ENCODE data around the gene LMX1B. TPM values are rescaled to one million over a fixed set of nuclear protein-coding genes. Genes with fewer than 3 reads are reported as not detected.

LMX1B gene
- polyA plus RNA-seq, 1 of the 3 experiments (the other 2 are of a cell fraction), result not detected

GRCh38 chr9:126665644-126666035 is 51.9 kb downstream of the LMX1B start:
- H3K9me2 ChIP-seq, result no peaks in the 10 kb centered on the region
- no peak overlapping the region for H3K4me3 ChIP-seq (ENCODE audit: low read depth in 2 of 2, low read length in 1 of 2)
- DNase-seq, result no peak
- H3K36me3 ChIP-seq (replicated peaks in 1 of 2; ENCODE audit: control insufficient read depth in 1 of 2, insufficient read depth in 2 of 2, low read length in 1 of 2), result no peaks in the 10 kb centered on the region
- H3K79me2 ChIP-seq (ENCODE audit: insufficient read depth), result no peaks in the 10 kb centered on the region
- no peaks in the 10 kb centered on the region for H4K20me1 ChIP-seq (ENCODE audit: insufficient read depth)
- POLR2A ChIA-PET, result no interaction called here
- TF ChIP-seq POLR2AphosphoS5 (IDR thresholded peaks at IDR 0.05; ENCODE audit: low read depth, low read length) (no peak), EP300 (IDR thresholded peaks at IDR 0.05; ENCODE audit: borderline replicate concordance in 1 of 2, low read depth in 1 of 2, low read length in 1 of 2) (no peak), RXRA (IDR thresholded peaks at IDR 0.05; ENCODE audit: borderline replicate concordance, low read depth) (no peak), SMC3 (IDR thresholded peaks at IDR 0.05; ENCODE audit: low read depth, low read length) (no peak), RFX5 (IDR thresholded peaks at IDR 0.05; ENCODE audit: low read length) (no peak), JUND (IDR thresholded peaks at IDR 0.05) (no peak), SIN3A (IDR thresholded peaks at IDR 0.05; ENCODE audit: borderline replicate concordance, low read depth, low read length) (no peak), RCOR1 (IDR thresholded peaks at IDR 0.05; ENCODE audit: low read length) (no peak), USF2 (IDR thresholded peaks at IDR 0.05; ENCODE audit: borderline replicate concordance, low read depth, low read length) (no peak), FOXM1 (IDR thresholded peaks at IDR 0.05; ENCODE audit: low read depth) (no peak), MEF2A (IDR thresholded peaks at IDR 0.05; ENCODE audit: borderline replicate concordance, low read depth) (no peak), TEAD4 (IDR thresholded peaks at IDR 0.05; ENCODE audit: borderline replicate concordance, insufficient read depth) (no peak)
- TF ChIP-seq, protein P1, sequence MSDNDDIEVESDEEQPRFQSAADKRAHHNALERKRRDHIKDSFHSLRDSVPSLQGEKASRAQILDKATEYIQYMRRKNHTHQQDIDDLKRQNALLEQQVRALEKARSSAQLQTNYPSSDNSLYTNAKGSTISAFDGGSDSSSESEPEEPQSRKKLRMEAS (IDR thresholded peaks at IDR 0.05; ENCODE audit: low read depth), result no peak
- H3K27ac ChIP-seq (ENCODE audit: low read depth in 2 of 2, low read length in 1 of 2), result no peak overlapping the region
- peaks cover 0 to 8% of the 10 kb centered on the region in 2 experiments; a peak in 1 of 4 replicates for H3K4me1 ChIP-seq (ENCODE audit: control insufficient read depth in 1 of 2, insufficient read depth in 2 of 2, low read depth in 1 of 2, low read length in 1 of 2)
- H3F3A ChIP-seq (replicated peaks; ENCODE audit: insufficient read depth), result no peaks in the 10 kb centered on the region
- CTCF ChIA-PET, result interaction anchor here (0.6 to 2.9 kb wide), 6 partner anchors 12 to 167 kb away, joined by 3 to 10 read pairs (median 4); no protein-coding TSS in a partner anchor
- 87% methylated on average over 7 of the region's 15 CpGs for WGBS (ENCODE audit: low lambda C conversion rate)
- H3K9ac ChIP-seq, result no peak overlapping the region
- no peak overlapping the region for H3K4me2 ChIP-seq
- no peak overlapping the region for H2AFZ ChIP-seq (ENCODE audit: low read depth)
- peaks cover 4% of the 10 kb centered on the region; the same call in 1 of the 2 replicates for H3K27me3 ChIP-seq (ENCODE audit: insufficient read depth)
- H3K9me3 ChIP-seq, result no peaks in the 10 kb centered on the region

DNA sequence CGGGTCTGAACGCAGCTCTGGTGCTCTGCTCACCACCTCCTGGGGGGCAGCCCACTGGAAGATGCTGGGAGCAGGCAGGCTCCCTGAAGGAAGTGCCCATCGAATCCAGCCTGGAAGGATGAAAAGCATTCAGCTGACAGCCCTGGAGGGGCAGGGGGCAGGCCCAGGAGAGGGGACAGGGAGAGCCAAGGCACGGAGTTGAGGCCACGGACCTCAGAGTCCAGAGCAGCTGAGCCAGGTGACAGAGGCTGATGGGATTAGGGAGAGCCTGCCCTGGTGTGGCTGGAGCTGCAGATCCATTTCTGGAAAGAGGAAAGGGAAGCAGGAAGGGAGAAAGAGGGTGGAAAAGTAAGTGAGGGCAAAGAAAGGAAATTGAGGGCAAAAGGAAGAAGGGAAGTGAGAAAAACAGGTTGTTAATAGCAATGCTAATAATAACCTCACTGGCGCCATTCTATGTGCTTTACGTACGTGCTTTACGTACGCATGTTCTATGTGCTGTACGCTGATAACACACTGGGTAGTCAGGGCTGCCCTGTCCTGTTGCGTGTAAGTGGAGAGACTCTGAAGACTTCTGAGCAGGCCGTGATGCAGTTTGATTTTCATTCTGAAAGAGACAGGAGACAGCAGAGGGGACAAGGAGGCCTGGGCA is 52.6 kb downstream of the LMX1B start:
- Histone ChIP-seq H2AFZ (ENCODE audit: low read depth) (no peak overlapping the region), H3K27me3 (ENCODE audit: insufficient read depth) (peaks cover 4% of the 10 kb centered on the region; the same call in 1 of the 2 replicates), H4K20me1 (ENCODE audit: insufficient read depth) (no peaks in the 10 kb centered on the region), H3K79me2 (ENCODE audit: insufficient read depth) (no peaks in the 10 kb centered on the region), H3K9me3 (no peaks in the 10 kb centered on the region), H3K27ac (ENCODE audit: low read depth in 2 of 2, low read length in 1 of 2) (no peak overlapping the region), H3F3A (replicated peaks; ENCODE audit: insufficient read depth) (no peaks in the 10 kb centered on the region), H3K36me3 (replicated peaks in 1 of 2; ENCODE audit: control insufficient read depth in 1 of 2, insufficient read depth in 2 of 2, low read length in 1 of 2) (no peaks in the 10 kb centered on the region), H3K9me2 (no peaks in the 10 kb centered on the region), H3K4me1 (ENCODE audit: control insufficient read depth in 1 of 2, insufficient read depth in 2 of 2, low read depth in 1 of 2, low read length in 1 of 2) (peaks cover 0 to 13% of the 10 kb centered on the region in 2 experiments; a peak in 1 of 4 replicates), H3K9ac (no peak overlapping the region), H3K4me3 (ENCODE audit: low read depth in 2 of 2, low read length in 1 of 2) (no peak overlapping the region), H3K4me2 (no peak overlapping the region)
- POLR2A ChIA-PET, result no interaction called here
- WGBS (ENCODE audit: low lambda C conversion rate), result 78% methylated on average over 12 of the region's 13 CpGs
- DNase-seq, result no peak
- CTCF ChIA-PET, result interaction anchor here (0.6 to 2.9 kb wide), 3 partner anchors 13 to 167 kb away, joined by 3 to 10 read pairs (median 4); no protein-coding TSS in a partner anchor
- TF ChIP-seq FOSL2 (IDR thresholded peaks at IDR 0.05; ENCODE audit: borderline replicate concordance, low read depth), result no peak
- TF ChIP-seq JUND (IDR thresholded peaks at IDR 0.05), result no peak
- TF ChIP-seq USF2 (IDR thresholded peaks at IDR 0.05; ENCODE audit: borderline replicate concordance, low read depth, low read length), result no peak
- no peak for TF ChIP-seq IRF3 (IDR thresholded peaks at IDR 0.05; ENCODE audit: low read depth, low read length)
- no peak for TF ChIP-seq NRF1 (IDR thresholded peaks at IDR 0.05; ENCODE audit: low read depth, low read length)
- TF ChIP-seq, protein P2, sequence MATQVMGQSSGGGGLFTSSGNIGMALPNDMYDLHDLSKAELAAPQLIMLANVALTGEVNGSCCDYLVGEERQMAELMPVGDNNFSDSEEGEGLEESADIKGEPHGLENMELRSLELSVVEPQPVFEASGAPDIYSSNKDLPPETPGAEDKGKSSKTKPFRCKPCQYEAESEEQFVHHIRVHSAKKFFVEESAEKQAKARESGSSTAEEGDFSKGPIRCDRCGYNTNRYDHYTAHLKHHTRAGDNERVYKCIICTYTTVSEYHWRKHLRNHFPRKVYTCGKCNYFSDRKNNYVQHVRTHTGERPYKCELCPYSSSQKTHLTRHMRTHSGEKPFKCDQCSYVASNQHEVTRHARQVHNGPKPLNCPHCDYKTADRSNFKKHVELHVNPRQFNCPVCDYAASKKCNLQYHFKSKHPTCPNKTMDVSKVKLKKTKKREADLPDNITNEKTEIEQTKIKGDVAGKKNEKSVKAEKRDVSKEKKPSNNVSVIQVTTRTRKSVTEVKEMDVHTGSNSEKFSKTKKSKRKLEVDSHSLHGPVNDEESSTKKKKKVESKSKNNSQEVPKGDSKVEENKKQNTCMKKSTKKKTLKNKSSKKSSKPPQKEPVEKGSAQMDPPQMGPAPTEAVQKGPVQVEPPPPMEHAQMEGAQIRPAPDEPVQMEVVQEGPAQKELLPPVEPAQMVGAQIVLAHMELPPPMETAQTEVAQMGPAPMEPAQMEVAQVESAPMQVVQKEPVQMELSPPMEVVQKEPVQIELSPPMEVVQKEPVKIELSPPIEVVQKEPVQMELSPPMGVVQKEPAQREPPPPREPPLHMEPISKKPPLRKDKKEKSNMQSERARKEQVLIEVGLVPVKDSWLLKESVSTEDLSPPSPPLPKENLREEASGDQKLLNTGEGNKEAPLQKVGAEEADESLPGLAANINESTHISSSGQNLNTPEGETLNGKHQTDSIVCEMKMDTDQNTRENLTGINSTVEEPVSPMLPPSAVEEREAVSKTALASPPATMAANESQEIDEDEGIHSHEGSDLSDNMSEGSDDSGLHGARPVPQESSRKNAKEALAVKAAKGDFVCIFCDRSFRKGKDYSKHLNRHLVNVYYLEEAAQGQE (IDR thresholded peaks at IDR 0.05; ENCODE audit: low read depth, low read length), result no peak
- no peak for TF ChIP-seq ELF1 (IDR thresholded peaks at IDR 0.05)
- TF ChIP-seq PBX3 (IDR thresholded peaks at IDR 0.05), result no peak
- TF ChIP-seq TEAD4 (IDR thresholded peaks at IDR 0.05; ENCODE audit: borderline replicate concordance, insufficient read depth), result no peak

Measured in SK-N-SH (cell line).